ENCODE results near the gene COL15A1.

COL15A1 gene

GRCh38 chr9:99015448-99015847 is 71.7 kb downstream of the COL15A1 start:
- no peak for DNase-seq (ENCODE audit: low read depth)

GRCh38 chr9:99015890-99016289 is 72.2 kb downstream of the COL15A1 start:
- DNase-seq (ENCODE audit: low read depth) = no peak

GRCh38 chr9:99016681-99017387 is 73.1 kb downstream of the COL15A1 start:
- DNase-seq (ENCODE audit: low read depth) = no peak

- DNase-seq (ENCODE audit: low read depth) = no peak
These were observed 74.9 kb downstream of the COL15A1 start for GRCh38 chr9:99018653-99019052.

DNA sequence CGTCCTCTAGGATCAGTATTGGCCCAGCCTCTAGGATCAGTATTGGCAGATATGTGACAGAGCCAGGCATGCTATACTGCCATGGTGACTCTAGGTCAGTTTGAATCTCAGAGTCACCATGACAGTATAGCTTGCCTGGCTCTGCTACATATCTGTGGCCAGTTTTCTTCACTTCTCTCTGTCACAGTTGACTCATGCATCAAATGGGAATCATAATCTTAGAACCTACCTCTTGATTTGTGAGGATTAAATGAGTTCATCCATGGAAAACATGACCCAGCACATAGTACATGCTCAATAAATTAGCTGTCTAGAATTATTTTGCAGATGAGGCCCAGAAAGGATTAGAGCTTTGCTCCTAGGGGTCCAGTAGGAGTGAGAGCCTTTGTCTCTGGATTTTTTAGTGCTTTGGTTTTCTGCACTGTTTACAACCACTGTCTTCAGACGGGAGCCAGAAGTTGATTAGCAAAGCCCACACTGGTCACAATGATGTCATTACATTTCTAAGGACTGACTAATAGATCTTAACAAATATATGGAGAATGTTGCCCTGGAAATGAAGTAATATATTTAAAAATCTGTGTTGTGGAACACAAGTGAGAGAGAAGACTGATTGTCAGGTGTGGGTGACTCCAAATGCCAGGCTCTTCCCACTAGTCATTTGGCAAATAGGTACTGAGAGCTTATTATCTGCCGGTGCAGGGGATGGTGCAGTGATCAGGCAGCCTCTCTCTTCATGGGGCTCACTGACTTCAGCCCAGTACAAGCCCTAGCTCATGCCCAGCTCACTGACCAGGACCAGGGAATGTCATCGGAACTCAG is 76.0 kb downstream of the COL15A1 start:
- no peak for DNase-seq (ENCODE audit: low read depth)

DNA sequence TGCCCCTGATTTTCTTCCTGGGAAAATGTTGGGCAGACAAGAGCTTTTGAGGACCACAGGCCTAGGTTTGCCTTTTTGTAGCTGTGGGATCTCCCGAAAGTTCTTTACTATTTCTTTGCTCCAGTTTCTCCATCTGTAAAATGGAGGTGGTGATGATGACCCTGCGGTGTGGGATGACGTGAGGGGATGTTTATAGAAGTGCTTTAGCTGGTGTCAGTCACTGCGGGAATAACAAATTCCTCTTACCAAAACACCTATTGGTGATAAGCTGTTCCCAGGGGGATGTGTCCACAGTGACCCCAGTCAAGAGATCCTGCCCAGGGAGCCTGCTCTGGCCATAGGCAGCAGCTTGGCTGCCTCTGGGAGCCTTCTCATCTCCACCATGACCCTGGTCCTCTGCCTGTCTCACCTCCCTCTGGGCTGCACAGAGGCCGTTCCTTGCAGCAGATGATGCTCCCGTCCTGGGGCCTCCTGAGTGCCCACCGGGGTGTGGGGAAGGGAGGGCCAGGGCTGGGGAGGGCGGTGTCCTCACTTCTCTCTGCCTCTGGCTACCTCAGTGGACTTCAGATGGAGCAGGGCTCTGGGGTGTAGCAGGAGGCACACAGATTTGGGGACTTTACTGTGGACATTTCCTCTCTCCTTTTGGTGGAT is 77.2 kb downstream of the COL15A1 start:
- no peak for DNase-seq (ENCODE audit: low read depth)

- no peak for DNase-seq (ENCODE audit: low read depth)
These were observed 77.8 kb downstream of the COL15A1 start for GRCh38 chr9:99021512-99021911.

DNA sequence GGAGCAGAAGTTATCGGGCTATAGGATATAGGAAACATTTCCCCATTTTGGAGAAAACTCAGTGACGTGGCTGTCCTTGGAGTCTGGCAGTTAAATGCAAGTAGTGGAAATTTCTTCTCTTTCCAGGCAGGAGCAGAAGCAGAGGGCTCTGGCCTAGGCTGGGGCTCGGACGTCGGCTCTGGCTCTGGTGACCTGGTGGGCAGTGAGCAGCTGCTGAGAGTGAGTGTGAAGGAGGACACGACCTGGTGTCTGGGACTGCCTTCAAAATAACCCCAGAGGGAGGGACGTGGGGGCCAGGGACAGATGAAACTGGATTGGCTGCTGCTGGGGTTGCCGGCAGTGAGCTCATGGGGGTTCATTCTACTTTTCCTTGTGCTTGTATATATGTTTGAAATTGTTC is 79.5 kb downstream of the COL15A1 start:
- no peak for DNase-seq (ENCODE audit: low read depth)

- no peak for DNase-seq (ENCODE audit: low read depth)
These were observed 80.1 kb downstream of the COL15A1 start for GRCh38 chr9:99023831-99024230.

DNA sequence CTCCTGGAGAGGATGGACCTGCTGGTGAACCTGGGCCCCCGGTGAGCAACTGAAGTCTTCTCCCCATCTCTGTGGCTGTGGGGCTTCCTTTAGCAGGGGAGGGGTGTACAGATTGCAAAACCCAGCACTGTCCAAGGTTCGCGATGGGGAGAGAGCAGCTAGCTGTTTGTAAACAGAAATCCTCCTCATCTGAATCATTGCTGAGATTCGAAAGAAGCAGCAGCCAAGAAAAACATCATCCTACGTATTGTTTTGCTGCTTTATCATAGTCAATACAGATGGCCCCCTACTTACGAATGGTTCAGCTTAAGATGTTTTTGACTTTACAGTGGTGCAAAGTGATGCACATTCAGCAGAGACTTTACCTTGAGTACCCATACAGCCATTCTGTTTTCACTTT is 81.3 kb downstream of the COL15A1 start:
- DNase-seq (ENCODE audit: low read depth) = no peak

DNA sequence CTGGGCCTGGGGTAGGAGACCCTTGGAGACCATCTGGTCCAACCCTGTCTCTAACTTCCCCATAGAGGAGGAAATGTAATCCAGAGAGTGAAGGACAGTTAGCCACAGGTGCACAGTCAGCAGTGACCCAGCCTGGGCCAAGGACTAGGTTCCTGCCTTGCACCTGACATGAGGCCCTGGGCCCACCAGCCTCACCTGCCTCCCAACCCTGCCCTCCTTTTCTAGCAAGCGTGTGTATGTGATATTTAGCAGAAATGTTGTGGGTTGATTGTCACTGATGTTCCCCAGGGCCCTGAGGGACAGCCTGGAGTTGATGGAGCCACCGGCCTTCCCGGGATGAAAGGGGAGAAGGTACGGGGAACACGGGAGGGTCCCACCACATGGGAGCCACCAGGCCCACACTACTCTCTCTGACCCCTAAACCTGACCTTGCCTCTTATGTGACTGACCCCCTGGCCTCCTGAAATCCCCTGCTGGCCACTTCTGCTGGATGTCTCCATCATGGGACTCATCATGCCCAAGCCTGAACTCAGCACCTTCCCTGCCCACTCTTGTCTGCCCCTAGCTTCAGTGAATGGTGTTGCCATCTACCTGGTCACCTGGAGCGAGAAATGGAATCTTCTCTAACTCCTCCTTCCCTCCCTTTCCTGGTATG is 82.0 kb downstream of the COL15A1 start:
- no peak for DNase-seq (ENCODE audit: low read depth)

GRCh38 chr9:99026271-99026955 is 82.7 kb downstream of the COL15A1 start:
- no peak for DNase-seq (ENCODE audit: low read depth)

DNA sequence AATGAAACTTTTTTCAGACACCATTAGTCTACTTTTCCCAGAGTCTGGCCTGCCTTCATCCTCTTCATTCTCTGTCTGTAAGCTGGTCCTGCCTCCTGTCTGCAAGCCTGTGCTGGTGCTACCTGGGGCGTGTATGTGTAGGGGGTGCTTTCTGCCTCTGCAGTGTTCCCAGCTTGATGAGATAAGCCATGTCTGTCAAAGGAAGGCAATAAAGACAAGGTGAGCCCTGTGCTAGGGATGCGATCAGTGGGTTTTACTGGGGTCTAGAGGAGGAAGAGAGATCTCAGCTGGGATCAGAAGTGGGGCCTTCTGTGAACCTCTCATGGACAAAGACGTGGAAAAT is 83.2 kb downstream of the COL15A1 start:
- no peak for DNase-seq (ENCODE audit: low read depth)

DNA sequence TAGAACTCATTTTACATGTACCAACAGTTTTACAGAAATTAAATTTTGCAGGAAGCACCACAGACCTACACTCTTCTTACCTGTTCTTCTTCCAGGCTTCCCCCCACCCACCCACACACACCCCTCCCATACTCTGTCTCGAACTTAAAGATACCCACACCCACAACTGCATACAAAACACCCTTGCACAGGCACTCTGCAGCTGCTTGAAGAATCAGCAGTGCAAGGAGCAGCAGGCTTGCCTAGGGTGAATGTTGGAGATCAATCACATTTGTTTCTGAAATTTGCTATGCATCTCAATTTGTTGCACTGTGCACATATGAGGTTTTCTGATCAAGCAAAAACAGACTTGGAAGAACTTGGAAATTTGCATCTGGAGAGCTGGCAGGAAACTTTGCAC is 83.7 kb downstream of the COL15A1 start:
- no peak for DNase-seq (ENCODE audit: low read depth)

DNA sequence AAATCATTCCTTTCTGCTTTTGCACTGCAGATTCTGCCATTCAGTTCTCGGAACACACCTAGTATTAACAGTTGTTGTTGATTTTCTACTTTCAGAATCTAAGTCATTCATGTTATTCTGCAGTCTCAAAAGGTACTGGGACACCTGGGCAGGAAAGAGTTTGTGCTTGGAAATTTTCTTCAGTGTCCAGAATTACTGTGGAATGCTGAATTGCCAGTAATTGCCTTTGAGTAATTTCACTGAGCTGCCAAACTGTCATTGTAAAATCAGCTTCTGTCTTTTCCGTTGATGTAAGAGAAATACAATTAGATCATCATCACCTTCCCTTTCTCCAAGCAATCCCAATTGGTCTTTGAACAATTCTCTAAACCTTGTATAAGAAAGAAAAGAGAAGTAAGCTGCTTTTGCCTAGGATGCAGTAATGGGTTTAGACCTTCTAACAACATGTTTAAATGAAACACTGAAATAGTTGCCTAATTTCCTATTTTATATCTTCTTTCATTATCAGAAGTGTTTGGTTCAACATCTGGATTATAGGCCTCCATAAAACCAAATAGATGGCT is 85.5 kb downstream of the COL15A1 start:
- no peak for DNase-seq (ENCODE audit: low read depth)

DNA sequence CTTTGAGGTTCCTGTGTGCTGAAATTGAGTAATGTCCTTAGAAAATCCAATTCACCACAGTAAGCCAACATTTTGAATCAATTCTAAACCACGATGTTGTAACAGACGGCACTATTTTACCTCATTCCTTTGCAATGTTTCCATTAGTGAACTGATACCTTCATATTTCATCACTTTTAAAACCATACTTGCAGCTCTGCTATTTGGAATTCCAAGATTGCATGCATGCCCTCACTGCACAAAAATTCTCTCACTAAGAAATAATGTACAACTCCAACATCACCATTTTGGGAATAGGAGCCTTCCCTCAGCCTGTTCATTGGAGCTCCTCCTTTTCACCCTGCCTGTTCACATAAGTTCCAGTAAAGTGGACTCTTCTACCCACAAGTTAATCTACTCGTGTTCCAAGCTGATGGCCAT is 86.4 kb downstream of the COL15A1 start:
- no peak for DNase-seq (ENCODE audit: low read depth)

DNA sequence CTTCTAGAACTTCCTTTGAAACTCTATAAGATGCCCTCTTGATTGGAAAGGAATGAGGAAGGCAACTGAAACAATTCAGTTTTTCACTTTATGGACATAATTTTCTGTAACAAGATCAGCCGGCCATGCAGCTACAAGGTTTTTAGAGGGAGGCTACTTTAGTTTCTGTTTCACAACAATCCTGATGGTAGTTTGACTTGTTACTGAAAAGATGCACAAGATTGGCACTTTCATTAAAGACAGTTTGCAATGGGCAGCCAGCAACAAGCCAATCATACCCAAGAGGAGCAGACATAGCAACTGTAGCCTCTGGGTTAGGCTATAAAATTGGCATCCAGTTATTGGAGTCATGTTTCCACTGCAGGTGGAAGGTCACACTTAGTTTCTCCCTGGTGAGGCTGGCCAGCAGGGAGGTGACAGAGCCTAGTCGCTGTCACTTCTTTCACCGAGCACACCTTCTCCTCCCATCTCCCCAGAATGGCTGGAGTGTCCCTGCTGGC is 87.0 kb downstream of the COL15A1 start:
- DNase-seq (ENCODE audit: low read depth) = no peak

DNA sequence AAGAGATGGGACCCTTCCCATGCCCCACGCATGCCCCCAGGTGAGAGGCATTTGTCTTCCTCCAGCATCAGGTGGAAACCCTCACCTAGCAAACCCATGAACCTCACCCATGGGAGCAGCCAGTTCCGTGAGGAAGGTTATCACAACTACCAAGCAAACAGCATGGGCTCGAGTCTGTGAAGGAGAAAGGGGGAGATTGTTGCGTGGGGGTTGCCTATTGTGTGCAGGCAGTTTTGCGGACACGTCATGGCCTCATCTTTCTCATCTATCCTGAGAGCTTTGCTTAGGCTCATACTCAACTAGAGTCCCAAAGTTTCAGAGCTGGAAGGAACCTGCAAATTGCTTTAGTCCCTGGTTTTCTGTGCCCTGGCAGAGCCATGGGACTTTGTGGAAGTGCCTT is 87.6 kb downstream of the COL15A1 start:
- DNase-seq (ENCODE audit: low read depth) = no peak

DNA sequence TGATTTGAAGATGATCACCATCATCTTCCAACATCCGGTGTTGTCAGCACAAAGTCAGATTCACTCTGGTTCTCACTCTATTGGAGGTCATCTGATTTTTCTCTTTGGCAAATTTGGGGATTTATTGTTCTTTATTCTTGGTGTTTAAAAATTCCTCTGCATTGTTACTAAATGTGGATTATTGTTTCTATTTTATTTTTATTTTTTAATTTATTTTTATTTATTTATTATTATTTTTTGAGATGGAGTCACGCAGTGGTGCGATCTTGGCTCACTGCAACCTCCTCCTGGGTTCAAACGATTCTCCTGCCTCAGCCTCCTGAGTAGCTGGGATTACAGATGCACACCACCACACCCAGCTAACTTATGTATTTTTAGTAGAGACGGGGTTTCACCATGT is 88.3 kb downstream of the COL15A1 start:
- no peak for DNase-seq (ENCODE audit: low read depth)

GRCh38 chr9:99034149-99034548 is 90.4 kb downstream of the COL15A1 start:
- no peak for DNase-seq (ENCODE audit: low read depth)

DNA sequence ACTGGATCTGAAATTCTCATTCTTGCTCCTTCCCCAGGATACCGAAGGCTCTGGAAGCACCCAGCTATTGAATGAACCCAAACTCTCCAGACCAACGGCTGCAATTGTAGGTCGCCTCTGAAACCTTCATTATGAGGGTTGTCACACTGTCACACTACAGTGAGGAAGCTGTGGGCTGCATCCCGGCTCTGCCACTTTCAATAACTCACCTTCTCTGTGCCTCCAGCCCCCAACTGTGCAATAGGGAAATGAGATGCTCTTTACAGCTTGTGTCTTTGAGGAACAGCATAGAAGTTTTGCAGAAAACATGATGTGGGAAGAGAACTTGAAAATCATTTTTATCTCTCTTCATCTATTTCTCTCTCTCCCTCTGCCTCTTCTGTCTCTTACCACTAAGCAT is 91.6 kb downstream of the COL15A1 start:
- no peak for DNase-seq (ENCODE audit: low read depth)

All from activated T-cell treated with anti-CD3 and anti-CD28 coated beads for 48 hours (primary cell).